Stimulated activated CD8-positive, alpha-beta memory T cell treated with anti-CD3 and anti-CD28 coated beads, Interleukin-12 subunit alpha, Interleukin-12 subunit beta, amount 100 ng/mL, for 24 hours (primary cell): ENCODE results near the gene RAB25.

ENCODE experiments used
- DNase-seq: peaks from one replicate; pipeline ENCODE4 v3.0.0-alpha.2; 2020; ENCODE audit errors: extremely low read depth

The RAB25 gene

GRCh38 chr1:156078728-156079127 is 17.8 kb downstream of the RAB25 start:
- DNase-seq, result no peak

GRCh38 chr1:156079762-156080161 is 18.8 kb downstream of the RAB25 start:
- no peak for DNase-seq

- no peak for DNase-seq
Measured at GRCh38 chr1:156080241-156080862, 19.4 kb downstream of the RAB25 start.

- no peak for DNase-seq
Measured at GRCh38 chr1:156080863-156081179, 19.9 kb downstream of the RAB25 start.

DNA sequence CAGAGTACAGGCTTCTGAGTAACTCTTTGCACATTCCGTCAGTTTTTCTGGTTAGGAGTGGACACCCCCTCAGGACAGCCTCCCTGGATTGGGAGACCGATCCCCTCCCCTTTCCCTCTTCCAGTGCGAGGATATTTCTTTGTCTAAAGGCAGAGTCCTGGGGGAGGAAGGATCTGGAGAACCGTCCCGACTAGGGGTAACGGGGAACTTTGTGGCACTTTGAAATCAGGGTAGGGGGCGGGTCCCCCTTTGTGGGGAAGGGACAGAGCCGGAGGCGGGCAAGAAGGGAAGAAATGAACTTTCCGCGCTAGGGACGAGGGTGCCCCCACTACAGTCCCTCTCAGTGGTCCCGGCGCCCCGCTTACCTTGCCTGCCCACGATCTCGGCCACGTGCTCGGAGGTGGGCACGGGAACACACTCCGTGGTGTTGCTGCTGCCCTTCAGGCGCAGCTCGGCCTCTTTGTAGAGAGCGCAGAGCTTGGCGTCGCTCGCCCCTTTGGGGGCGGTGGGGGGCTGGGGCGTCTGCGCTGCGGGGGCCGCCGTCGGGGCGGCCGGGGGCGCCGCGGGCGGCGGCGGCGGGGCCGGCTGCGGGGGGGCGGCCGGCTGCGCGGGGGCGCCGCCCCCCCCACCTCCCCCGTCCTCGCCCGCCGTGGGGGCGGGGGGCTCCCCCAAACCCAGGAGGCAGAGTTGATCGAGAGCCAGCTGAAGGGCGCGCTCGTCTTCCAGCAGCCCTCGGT is 20.4 kb downstream of the RAB25 start:
- DNase-seq, result no peak

GRCh38 chr1:156081917-156082308 is 21.0 kb downstream of the RAB25 start:
- DNase-seq, result no peak

DNA sequence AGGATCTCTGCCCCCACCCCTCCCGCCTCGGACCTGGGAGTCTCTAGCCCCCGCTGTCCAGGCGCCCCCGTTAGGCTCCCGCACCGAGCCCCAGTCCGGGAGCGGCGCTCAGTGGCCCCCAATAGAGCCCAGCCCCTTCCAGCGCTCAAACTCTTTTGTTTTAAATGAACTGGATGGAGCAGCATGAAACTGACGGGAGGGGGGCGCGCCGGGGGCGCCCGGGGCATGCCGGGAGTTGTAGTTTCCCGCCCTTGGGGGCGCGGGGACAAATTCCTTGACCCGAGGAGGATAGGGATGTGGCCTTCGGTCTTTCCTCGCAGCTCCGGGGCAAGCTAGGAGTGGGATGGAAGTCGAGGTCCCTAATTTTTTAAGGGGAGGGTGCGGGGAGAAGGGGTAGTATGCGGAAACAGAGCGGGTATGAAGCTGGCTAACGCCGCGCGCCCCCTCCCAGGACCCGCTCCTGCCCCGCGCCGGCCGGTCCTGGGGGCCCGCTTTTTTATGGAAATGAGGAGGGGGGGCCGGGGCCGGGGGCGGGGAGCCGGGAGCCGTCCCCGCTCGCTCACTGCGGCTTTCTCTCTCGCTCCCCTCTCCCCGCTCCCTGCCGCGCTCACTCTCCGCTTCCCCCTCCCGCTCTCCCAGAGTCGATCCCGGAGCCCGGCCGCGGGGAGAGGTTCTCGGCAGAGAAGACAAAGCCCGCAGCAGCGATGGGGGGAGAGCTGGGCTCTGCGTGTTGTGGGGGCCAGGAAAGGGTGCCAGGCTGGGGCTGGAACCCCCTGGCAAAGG is 21.5 kb downstream of the RAB25 start, which contains the start of gene MEX3A:
MEX3A (minus strand) TSS at position 157 of the 783 bp plus-strand sequence. CDS start 467 bp downstream, outside the sequence.
- DNase-seq, result no peak

GRCh38 chr1:156083800-156084790 is 23.1 kb downstream of the RAB25 start:
- no peak for DNase-seq

DNA sequence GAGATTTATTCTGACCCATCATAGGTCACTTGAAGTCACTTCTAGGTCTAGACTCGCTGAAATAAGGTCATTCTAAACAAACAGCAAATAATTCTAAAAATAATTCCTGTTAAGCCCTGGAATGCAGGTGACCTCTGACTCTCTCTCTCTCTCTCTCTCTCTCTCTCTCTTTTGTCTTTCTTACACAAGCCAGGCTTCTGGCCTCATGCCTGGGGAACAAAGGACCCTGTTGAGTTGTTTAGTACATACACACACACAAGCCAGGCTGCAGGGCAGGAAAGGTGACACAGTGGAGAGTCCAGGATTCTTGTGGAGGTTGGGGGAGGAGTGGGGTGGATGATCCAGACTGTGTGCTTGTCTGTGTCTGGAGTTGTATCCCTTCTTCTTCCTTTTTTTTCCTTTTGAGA is 25.3 kb downstream of the RAB25 start:
- no peak for DNase-seq

DNA sequence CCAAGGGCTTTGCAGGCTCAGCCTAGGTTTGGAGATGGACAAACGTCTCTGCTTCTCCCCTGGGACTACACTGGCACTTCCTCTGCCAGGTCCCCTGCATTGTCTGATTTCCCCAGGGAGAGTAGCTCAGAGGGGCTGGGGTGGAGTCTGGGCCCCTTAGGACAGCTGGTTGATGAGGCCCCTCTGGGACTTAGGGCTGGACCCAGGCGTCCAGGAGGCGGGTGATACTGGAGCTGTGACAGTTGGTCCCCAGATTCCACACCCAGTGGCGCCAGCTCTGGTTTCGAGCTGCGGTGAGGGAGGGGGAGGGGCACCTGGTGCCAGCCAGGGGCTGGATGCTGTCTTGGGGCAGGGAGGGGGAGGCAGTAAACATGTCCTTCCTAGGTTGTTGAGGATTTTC is 28.7 kb downstream of the RAB25 start:
- no peak for DNase-seq

- no peak for DNase-seq
Measured at GRCh38 chr1:156090138-156090839, 29.3 kb downstream of the RAB25 start.

GRCh38 chr1:156090840-156091188 is 29.9 kb downstream of the RAB25 start:
- DNase-seq, result peak; percentile 65

DNA sequence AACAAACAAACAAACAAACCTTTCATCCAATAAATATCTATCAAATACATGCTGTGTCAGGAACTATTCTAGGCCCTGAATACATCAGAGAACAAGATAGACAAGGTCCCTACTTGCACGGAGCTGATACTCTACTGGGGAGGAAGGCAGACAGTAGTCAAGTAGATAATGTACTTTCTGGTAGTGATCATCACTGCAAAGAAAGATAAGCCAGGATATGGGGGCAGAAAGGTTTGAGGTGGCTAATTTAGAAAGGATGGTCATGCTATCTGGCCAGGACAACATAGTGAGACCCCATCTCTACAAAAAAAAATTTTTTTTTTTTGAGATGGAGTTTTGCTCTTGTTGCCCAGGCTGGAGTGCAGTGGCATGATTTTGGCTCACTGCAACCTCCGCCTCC is 30.6 kb downstream of the RAB25 start:
- DNase-seq, result no peak

DNA sequence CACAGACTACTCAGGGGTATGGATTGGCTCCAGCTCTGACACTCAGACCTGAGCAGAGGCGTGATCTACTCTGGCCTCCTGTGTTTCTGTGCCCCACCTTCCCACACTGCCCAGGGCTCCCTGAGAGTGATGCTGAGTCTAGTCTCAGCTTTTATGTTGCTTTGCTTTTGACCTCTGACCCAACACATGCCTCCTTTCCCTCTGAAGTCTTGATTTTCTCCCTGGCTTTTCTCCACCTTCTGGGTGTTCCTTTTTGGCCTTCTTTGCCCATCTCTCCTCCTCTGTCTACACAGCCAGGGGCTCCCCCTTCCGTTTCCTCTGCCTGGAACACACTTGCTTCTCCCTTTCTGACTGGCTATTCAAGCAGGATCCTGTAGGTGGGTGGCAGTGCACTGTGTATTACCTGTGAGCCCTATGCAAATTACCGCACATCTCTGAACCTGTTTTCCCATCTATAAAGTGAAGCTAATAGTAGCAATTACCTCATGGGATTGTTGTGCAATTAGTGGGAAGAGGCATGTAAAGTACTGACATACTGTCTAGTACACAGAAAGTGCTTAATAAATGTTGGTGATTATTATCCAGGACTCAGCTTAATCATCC is 35.0 kb downstream of the RAB25 start:
- DNase-seq, result no peak

DNA sequence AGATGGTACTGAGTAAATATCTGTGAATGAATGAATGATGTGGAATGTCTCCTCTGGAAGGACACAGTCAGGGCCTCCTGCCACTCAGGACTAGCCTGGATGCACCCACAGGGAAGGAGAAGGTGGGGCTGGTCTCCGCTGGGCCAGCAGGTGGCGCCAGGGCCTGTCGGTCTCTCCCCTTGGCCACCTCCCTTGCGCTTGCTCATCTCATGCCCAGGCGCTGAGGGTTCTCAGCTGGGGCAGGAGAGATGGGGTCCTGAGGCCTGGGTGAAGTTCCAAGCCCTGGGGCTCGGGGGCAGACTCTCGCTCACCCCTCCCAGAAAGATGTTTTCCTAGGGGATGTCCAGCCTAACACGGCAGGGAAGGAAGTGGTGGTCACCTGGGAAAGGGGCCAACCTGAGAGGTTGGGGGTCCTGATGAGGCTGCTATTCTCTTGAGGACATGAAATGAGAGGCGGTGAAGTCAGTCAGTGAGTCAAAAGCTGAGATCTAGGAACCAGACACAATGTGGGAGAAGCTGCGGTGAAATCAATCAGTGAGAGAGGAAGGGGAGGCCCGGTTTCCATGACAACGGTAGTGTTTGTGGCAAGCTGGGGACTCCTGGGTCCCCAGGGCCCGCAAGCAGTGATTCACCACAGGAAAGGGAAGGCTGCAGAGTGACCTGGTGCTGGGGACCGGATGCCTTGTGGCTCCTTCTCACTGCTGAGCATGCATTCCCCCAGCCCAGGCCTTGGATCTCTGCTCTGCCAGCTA is 35.9 kb downstream of the RAB25 start:
- DNase-seq, result peak; percentile 77

DNA sequence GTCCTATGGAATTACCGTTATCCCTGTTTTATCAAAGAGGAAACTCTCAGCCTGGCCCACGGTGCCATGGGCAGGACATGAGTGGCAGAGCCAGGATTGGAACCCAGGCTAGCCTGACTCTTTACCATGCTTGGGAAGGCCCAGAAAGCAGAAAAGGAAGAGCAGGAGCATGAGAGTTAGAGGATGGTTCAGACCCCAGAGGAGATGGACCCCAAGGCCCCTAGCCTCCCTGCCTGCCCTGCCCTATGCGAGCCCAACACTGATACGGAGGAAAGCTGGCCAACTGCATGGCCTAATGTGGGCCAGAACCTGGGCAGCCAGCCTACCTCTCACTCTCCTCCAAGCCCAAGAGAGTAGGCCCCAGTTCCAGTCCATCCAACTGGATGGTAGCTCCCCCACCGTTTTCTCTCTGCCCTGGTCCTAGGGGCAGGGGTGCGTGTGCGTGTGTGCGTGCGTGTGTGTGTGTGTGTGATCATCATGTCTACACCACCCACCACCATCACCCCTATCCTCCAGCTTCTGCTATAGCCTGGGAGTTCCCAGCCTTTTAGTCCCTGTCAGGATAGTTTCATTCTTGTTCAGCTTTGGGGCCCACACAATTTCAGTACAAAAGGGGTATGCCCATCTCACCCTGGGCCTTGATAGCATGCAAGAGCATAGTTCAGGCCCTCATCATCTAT is 36.7 kb downstream of the RAB25 start:
- DNase-seq, result no peak

DNA sequence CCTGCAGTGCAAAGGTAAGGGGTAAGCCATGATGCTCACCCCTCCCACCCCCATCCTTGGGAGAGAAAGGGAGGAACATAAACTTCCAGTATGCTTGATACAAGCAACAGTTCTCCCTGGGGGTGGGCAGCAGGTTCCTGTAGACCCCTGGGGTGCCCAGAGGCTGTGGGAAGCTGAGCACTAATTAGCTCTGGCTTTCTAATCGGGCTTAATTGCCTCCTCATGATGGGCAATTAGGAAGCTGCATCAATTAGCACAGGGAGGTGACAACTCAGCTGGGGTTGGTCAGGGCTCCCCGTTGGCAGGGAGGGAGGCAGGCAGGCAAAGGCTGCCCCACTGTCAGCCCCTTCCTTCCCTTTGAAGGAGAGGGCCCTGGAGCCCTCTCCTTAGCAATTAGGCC is 37.8 kb downstream of the RAB25 start:
- no peak for DNase-seq

GRCh38 chr1:156099282-156099681 is 38.3 kb downstream of the RAB25 start:
- DNase-seq, result no peak

GRCh38 chr1:156100205-156100995 is 39.4 kb downstream of the RAB25 start:
- DNase-seq, result no peak
